ENCODE measurements around the gene PCDHAC2.

- TF ChIP-seq ELF4 (IDR thresholded peaks at IDR 0.05): no peak
- no peak for TF ChIP-seq FOXM1 (IDR thresholded peaks at IDR 0.05; ENCODE audit: borderline replicate concordance)
- TF ChIP-seq SP1 (IDR thresholded peaks at IDR 0.05): no peak
- TF ChIP-seq ZNF384 (IDR thresholded peaks at IDR 0.05): no peak
Measured at GRCh38 chr5:141017943-141018342, 51.7 kb downstream of the PCDHAC2 start.

Measured in HEK293T (cell line).